HS-5 (cell line): ENCODE results near the gene NCF4.
A peak's percentile ranks its signal among the peaks of the same experiment; 100 is the strongest.

ENCODE experiments used
- DNase-seq: peaks from one replicate; pipeline ENCODE4 v3.0.0-alpha.2; 2012; ENCODE audit warnings: low read depth

The NCF4 gene

GRCh38 chr22:36838119-36839030, 22.4 kb upstream of the NCF4 start:
- no peak for DNase-seq

DNA sequence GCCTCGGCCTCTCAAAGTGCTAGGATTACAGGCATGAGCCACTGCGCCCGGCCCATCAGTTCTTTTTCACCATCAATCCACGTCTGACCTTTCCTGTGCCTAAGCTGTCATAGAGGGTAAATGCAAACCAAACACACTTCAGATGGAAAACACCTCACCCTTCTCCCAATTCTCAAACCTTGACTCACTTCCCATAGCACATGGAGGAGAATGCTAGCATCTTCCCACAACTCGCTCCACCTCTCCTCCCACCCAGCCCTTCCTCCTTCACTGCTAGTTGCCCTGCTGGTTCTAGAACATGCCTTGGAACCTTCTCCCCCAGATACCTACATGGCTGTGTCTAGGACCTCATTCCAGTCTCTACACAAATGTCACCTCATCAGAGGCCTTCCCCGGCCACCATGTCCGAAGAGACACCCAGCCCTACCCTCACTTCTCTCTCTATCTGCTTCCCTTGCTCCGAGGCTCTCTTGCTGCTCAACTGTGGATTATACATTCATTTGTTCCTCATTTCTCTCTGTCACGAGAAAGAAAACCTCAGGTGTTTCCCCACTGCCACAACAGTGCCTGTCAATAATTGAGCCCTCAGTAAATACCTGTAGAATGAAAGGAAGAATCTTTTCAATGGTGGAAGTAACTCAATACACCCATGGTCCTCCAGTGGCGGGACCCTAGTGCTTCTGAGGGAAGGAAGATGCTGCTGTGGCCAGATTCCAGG, 21.3 kb upstream of the NCF4 start:
- peak; percentile 73 for DNase-seq

DNA sequence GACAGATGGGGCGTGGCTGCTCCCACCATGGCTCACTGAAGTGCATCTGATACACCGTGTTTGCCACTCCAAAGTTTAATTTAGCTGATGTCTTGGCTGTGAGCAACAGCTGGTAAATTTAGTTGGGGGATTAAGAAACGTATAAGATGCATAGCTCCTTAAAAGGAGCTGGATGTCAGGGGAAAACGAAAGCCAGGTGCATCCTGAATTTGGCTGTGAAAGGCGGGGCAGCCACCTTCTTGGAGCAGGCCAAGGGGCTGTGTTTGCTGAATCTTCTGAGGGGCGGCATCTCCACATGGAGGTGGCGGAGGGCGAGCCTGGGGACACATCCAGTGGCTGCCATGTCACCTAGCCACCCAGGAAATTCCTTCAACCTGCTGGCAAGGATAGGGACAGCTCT, 20.7 kb upstream of the NCF4 start:
- DNase-seq, result no peak

DNA sequence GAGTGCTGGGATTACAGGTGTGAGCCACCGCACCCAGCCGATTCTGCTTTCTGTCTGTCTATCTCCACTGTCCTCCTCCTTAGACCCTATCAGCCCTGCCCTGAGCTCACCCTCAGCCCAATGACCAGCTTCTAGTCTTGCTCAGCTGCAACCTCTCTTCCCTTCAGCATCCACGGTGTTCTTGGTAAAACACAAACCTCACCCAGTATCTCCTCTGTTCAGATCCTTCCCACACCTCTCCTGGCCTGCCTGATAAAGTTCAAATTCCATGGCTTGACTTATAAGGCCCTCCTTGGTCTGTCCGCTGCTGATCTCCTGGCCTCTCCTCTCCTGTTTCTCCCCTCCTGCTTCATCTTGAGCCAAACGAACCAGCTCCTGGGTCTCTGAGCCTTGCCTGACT, 14.5 kb upstream of the NCF4 start:
- no peak for DNase-seq

DNA sequence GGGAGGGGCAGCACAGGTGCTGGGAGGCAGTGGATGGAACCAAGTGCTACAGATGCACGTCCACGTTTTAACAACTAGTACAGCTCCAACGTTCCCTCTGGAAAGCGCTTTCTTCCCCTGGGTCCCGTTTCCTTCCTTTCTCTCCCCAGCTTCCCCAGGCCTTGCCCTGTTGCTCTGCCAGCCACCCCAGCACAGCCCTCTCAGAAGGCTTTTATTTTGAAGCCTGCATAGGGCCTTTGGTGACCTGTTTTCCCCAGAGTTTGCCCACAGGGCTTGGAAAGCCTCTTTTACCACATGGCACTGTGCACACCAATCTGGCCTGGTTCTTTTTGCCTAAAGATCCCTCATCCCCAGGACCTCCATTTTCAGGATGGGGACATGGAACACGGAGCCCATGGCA, 13.9 kb upstream of the NCF4 start:
- no peak for DNase-seq

GRCh38 chr22:36850056-36850455, 10.8 kb upstream of the NCF4 start:
- no peak for DNase-seq

- DNase-seq, result no peak
Observed at GRCh38 chr22:36850682-36851081, 10.1 kb upstream of the NCF4 start.

GRCh38 chr22:36852056-36852973, 8.5 kb upstream of the NCF4 start:
- no peak for DNase-seq

- DNase-seq, result no peak
Observed at GRCh38 chr22:36853407-36854099, 7.3 kb upstream of the NCF4 start.

DNA sequence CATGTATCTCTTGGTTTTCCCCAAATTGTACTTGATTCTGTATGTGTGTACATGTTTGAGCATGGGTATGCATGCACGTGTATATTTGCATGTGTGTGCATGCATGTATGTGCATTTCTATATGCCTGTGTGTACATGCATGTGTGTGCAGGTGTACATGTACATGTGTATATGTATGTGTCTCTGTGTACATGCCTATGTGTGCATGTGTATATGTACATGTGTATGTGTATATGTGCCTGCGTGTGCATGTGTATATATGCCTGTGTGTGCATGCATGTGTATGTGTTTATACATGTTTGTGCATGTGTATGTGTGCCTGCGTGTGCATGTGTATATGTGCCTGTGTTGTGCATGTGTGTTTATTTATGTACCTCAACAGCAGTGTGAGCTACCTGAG, 5.3 kb upstream of the NCF4 start:
- DNase-seq, result no peak

- DNase-seq, result peak; percentile 31
Observed at GRCh38 chr22:36856121-36856791, 4.5 kb upstream of the NCF4 start.

GRCh38 chr22:36856792-36857135, 4.0 kb upstream of the NCF4 start:
- no peak for DNase-seq

- DNase-seq, result no peak
Observed at GRCh38 chr22:36858156-36858555, 2.6 kb upstream of the NCF4 start.

DNA sequence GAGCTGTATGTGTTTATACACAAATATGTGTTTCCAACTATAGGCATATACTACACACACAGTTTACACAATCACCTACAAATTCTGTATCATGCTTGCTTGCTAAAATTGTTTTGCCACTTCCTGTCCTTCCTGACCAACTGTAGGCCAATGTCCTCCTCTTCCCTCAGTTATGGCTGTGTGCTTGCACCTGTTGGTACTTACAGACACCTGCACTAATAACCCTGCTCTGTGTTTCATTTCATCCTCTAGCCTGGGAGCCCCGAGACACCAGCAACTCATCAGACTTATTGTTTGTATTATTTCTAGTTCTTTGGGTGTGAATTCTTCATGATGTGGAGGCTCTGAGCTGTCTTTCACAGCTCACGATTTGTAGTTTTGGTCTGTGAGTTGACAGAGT, 1.8 kb upstream of the NCF4 start:
- no peak for DNase-seq

DNA sequence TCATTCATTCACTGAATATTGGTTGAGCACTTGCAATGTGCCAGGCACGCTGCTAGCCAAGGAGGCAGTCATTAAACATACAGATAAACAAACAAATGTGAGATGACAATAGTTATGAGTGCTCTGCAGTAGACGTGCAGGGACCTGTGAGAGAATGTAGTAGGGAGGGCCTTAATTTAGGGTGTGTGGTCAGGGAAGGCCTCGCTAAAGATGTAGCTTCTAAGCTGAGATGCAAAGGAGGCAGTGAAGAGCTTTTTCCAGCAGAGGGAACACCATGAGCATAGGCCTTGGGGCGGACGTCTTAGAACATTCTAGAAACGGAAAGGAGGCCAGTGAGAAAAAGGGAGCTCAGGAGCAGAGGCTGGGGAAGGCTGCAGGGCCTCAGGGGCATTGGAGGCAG, 789 bp upstream of the NCF4 start:
- DNase-seq, result no peak

- DNase-seq, result no peak
Observed at GRCh38 chr22:36860438-36860820, 377 bp upstream of the NCF4 start.

GRCh38 chr22:36862251-36863242, 1.7 kb downstream of the NCF4 start:
- no peak for DNase-seq

DNA sequence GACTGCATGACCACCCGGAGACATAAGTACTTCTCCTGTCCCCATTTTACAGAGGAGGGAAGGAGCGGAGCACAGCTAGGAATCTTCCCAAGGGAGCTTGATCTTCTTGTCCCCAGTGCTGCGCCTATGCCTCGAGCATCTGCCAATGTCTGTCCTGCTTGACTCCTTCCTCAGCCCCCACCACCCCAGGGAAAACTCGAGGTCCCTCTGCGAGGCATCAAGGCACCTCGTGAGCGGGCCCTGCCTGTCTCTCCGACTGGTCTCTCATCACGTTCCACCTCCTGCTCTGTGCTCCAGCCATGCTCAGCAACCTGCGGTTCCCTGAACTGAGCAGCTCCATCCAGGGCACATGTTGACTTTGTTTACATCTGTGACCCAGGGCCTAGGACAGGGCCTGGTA, 2.5 kb downstream of the NCF4 start:
- DNase-seq, result no peak

- DNase-seq, result no peak
Observed at GRCh38 chr22:36863979-36864378, 3.2 kb downstream of the NCF4 start.
